WI38 (cell line): Measurements from ENCODE around the gene DIP2A.

Experiments
- H3K4me3 ChIP-seq: 2 replicates; pipeline ENCODE4 v1.5.1; 2011; ENCODE audit warnings: low read depth, mild to moderate bottlenecking, control low read depth, low read length
- CTCF ChIP-seq: IDR thresholded peaks from 2 replicates; pipeline ENCODE4 v1.5.1; 2012; ENCODE audit warnings: low read depth, mild to moderate bottlenecking, control low read depth, low read length

DIP2A gene

DNA sequence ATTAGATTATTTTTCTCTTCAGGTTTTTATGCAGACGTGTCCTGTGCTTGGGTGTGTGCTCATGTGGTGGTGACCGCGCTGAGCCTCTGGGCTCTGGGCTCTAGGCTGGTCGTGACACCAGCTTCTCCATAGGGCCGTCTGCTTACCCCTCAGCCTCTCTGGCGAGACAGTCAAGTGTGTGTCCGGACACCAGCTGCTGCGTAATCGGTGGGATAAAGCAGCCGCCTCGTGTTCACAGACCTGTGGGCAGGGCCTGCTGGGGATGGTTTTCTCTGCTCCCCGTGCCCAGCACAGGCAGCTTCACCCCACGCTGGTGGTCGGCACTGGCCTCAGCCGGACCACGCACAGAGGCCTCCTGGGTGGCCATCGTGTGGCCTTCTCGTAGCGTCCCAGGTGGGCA, 33.6 kb upstream of the DIP2A start:
- H3K4me3 ChIP-seq, result no peak overlapping the region
- TF ChIP-seq CTCF, result no peak

- H3K4me3 ChIP-seq, result no peak overlapping the region
- no peak for TF ChIP-seq CTCF
Measured at GRCh38 chr21:46425571-46425970, 33.1 kb upstream of the DIP2A start.

- TF ChIP-seq CTCF, result no peak
- H3K4me3 ChIP-seq, result no peak overlapping the region
Measured at GRCh38 chr21:46426313-46427046, 32.2 kb upstream of the DIP2A start.

DNA sequence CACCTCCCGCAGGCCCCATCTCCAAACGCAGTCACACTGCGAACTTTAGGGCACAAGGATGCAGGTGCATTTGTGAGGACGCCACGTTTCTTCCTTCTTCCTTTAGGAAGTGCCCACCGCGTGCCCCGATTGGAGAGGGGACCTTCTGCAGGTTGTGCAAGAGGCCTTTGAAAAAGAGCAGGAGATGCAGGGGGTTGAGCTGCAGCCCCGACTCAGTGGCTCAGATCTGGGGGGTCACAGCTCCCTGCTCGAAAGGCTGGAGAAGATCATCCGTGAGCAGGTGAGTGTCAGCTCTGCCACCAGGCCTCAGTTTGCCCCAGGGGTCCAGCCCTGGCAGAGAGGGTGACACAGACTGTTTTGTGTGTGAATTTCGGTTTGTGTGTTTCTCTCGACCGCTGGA, 31.2 kb upstream of the DIP2A start:
- TF ChIP-seq CTCF, result no peak
- no peak overlapping the region for H3K4me3 ChIP-seq

- TF ChIP-seq CTCF, result no peak
- no peak overlapping the region for H3K4me3 ChIP-seq
Measured at GRCh38 chr21:46428286-46428685, 30.4 kb upstream of the DIP2A start.

- TF ChIP-seq CTCF, result no peak
- no peak overlapping the region for H3K4me3 ChIP-seq
Measured at GRCh38 chr21:46428987-46429710, 29.5 kb upstream of the DIP2A start.
